CD4-positive, alpha-beta T cell treated with Interleukin-6 at 100 ng/mL for 8 hours (primary cell): ENCODE measurements around the gene FANCD2OS.
A peak's percentile ranks its signal among the peaks of the same experiment; 100 is the strongest.
"Not testable (repeated sequence)": the region's sequence is repeated elsewhere in the genome, so short reads cannot be mapped to it uniquely, and the experiment has no call there.

Experiments
- DNase-seq: peaks from one replicate; pipeline ENCODE4 v3.0.0-alpha.2; 2020; ENCODE audit warnings: mixed read lengths, low spot score

Gene FANCD2OS, protein sequence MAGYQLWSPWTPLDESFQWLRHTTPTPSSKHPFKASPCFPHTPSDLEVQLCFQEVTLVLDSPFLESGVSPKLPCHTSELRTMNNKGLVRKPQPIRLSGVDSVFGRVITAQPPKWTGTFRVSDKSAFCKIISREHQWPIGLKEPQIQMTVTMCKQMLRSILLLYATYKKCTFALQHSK

DNA sequence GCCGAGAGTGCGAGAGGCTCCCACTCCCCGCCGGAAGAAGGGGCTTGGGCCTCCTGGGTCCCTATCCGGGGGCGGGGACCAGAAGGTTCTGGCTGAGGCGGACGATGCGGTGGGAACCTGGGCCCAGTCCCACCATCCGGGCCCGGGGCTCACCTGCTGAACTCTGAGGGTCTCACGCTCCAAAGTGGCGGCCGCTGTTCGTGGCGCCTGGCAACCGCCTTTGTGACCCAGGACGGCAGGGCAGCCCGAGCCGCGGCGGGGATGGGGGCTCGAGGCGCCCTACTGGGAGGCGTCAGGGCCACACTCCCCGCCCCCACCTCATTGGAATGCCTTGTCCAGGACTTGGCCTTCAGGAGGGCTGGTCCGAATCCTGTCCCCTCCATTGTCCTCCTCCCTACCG lies at the start of gene FANCD2OS:
Gene FANCD2OS (minus strand): TSS at position 165 of the 400 bp plus-strand sequence. CDS start 3,481 bp downstream, outside the sequence.
- DNase-seq, result no peak

DNA sequence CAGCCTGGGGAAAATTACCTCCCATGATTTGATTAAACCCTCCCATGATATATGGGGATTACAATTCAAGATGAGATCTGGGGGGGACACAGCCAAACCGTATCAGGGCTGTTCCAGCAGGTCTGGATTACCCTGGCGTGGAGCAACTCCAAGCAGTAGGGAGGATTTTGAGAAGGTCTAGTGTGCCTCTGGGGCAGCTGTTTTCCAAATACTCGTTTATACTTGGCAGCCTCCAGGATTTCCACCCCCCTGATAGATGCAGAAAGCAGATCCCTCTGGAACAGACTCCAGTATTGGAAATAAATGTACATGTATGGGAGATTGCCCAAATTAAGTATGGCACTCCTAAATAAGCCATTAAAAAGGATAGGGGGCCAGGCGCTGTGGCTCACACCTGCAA lies 49.0 kb upstream of the FANCD2OS start:
- no peak for DNase-seq

DNA sequence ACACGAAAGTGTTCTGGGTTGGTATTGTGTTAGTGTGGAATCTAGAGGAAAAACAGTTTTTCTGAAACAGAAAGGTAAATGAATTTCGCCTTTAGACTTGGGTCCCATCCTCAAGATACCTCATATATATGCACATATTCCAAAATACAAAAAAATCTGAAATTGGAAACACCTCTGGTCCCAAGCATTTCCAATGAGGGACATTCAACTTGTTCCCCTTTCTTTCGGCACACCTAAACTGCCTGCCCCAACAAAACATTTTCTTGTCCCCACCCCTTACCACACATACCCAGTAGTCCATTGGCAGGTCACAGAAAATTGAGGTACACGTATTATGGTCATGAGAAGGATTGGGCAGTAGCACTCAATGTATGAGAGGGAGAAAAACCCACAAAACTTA lies 47.6 kb upstream of the FANCD2OS start:
- no peak for DNase-seq

DNA sequence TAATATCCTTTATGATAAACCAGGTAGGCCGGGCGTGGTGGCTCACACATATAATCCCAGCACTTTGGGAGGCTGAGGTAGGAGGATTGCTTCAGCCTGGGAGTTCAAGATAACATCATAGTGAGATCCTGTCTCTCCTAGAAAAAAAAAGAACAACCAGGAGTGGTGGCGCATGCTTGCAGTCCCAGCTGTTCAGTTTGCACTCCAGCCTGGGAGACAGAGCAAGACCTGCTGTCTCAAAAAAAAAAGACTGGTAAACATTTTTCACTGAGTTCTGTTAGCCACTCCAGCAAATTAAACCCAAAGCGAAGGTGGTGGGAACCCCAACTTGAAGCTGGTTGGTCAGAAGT lies 47.0 kb upstream of the FANCD2OS start:
- no peak for DNase-seq

DNA sequence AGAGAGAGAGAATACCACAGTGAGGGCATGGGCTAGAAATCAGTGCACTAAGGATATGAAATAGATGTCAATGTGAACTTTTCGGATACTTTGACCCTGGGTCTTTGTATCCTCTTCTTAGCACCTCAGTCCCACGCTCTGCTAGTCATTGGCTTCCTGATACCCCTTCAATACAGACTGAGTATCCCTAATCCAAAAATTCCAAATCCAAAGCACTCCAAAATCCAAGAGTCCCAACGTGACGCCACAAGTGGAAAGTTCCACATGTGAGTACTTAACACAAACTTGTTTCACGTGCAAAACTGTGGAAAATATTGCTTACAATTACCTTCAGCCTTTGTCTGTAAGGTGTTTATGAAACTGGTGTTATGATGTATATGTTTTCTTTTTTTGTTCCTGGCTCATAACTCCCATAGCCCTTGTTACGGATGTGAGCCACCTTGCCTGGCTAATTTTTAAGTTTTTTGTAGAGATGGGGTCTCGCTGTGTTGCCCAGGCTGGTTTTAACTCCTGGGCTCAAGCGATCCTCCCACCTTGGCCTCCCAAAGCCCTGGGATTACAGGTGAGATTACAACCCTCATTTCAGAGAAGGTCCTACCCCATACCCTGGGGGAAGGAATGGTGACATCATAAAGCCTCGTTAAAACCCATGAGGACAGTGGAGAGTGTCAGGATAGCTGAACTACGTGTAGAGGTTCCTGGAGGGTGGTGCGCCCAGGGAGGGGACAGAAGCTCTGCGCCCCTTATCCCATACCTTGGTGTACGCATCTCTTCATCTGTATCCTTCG lies 46.5 kb upstream of the FANCD2OS start:
- no peak for DNase-seq

DNA sequence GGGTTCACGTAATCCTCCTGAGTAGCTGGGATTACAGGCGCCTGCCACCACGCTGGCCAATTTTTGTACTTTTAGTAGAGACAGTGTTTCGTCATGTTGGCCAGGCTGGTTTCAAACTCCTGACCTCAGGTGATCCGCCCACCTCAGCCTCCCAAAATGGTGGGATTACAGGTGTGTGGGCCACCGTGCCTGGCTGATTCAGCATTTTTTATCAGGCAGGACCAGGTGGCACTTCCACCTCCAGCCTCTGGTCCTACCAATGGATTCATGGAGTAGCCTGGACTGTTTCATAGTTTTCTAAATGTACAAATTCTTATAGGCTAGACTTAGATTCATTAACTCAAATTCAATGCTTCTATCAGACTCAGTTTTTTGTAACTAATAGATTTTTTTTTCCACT lies 42.9 kb upstream of the FANCD2OS start:
- DNase-seq, result no peak

DNA sequence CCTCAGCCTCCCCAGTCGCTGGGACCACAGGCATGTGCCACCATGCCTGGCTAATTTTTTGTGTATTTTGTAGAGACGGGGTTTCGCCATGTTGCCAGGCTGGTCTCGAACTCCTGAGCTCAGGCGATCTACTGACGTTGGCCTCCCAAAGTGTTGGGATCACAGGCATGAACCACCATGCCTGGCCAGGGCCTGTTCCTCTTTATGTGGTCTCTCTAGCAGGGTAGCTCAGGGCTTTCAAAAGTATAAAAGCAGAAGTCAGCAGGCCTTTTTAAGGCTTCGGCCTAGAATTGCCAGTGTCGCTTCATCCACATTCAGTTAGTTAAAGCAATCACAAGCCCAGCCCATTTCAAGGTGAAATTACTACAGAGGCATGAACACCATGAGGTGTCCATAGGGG lies 41.2 kb upstream of the FANCD2OS start:
- no peak for DNase-seq

DNA sequence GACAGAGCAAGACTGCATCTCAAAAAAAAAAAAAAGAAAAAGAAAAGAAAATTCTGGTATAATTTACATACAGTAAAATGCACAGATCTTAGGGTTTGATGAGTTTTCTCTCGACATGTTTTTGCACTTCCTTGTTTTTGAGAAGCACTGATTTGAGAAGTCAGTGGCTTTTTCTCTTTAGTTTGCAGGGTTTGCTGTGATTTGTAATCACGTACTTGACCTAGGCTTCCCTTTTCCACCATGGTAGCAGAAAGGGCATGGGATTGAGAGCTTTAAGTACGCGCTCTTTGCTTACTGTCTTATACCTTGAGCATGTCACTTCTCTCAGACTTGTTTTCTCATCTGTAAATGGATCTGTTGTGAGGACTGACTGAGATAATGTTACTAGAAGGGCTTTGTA lies 37.6 kb upstream of the FANCD2OS start:
- DNase-seq, result no peak

DNA sequence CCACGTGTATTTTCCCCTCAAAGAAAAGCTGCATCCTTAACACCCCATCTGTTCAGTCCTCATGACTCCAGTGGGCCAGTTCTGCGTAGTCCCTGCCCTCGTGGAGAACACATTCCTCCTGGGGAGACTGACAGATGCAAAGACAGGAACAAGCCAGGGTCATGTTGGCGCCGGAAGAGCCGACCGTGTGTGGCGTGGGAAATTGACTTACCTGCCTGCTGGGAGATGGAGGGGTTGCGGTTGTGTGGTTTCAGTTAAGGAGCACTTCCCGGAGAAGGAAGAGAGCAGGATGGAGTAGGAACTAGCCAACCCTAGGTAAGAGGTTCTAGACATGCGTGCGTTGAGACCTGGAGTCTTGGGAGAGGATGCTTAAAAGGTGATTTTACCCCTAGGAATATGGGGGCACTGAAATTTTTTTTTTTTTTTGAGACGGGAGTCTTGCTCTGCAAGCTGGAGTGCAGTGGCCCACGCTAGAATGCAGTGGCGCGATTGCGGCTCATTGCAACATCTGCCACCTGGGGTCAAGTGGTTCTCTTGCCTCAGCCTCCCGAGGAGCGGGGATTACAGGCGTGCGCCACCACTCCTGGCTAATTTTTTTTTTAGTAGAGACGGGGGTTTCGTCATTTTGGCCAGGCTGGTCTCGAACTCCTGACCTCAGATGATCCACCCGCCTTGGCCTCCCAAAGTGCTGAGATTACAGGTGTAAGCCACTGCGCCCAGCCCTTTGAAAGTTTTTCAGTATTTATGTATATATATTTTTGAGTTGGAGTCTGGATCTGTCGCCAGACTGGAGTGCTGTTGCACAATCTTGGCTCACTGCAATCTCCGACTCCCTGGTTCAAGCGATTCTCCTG lies 34.9 kb upstream of the FANCD2OS start:
- DNase-seq, result no peak

DNA sequence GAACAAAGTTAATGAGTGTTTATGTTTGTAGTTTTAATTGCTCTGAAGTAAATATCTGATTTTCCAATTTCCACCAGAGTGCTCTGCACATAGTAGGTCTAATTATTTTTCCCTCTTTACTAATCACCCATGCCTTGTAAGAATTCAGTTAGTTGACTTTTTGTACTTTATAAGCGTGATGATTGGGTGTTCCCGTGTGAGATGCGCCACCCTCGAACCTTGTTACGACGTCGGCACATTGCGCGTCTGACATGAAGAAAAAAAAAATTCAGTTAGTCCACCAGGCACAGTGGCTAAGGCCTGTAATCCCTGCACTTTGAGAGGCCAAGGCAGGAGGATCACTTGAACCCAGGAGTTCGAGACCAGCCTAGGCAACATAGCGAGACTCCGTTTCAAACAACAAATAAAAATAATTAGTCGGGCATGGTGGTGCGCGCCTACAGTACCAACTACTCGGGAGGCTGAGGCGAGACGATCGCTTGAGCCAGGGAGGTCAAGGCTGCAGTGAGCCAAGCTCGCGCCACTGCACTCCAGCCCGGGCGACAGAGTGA lies 33.0 kb upstream of the FANCD2OS start:
- DNase-seq, result no peak

DNA sequence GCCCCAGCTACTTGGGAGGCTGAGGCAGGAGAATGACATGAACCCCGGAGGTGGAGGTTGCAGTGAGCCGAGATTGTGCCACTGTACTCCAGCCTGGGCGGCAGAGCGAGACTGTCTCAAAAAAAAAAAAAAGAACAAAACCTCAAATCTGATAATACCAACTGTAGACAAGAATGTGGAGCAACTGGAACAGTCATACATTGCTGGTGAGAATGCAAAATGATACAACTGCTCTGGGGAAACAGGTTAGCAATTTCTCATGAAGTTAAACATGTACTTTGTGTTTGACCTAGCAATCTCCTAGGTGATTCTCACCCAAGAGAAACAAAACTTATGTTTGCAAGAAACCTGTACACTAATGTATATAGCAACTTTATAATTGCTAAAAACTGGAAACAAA lies 29.1 kb upstream of the FANCD2OS start:
- no peak for DNase-seq

DNA sequence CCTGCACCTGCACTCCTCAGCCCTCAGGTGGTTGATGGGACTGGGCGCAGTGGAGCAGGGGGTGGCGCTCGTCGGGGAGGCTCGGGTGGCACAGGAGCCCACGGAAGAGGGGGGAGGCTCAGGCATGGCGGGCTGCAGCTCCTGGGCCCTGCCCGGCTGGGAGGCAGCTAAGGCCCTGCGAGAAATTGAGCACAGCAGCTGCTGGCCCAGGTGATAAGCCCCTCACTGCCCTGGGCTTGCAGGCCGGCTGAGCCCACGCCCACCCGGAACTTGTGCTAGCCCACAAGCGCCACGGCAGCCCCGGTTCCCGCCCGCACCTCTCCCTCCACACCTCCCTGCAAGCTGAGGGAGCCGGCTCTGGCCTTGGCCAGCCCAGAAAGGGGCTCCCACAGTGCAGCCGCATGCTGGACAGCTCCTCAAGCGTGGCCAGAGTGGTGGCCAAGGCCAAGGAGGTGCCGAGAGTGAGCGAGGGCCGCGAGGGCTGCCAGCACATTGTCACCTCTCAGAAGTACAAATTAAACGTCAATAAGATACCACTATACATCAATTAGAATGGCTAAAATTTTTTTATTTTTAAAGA lies 28.5 kb upstream of the FANCD2OS start:
- no peak for DNase-seq

DNA sequence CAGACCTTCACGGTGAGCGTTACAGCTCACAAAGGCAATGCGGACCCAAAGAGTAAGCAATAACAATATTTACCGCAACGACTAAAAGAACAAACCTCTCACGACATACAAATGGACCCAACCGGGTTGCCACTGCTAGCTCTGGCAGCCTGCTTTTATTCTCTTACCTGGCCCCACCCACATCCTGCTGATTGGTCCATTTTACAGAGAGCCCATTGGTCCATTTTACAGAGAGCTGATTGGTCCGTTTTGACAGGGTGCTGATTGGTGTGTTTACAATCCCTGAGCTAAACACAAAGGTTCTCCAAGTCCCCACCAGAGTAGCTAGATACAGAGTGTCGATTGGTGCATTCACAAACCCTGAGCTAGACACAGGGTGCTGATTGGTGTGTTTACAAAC lies 27.8 kb upstream of the FANCD2OS start:
- not testable (repeated sequence) for DNase-seq

DNA sequence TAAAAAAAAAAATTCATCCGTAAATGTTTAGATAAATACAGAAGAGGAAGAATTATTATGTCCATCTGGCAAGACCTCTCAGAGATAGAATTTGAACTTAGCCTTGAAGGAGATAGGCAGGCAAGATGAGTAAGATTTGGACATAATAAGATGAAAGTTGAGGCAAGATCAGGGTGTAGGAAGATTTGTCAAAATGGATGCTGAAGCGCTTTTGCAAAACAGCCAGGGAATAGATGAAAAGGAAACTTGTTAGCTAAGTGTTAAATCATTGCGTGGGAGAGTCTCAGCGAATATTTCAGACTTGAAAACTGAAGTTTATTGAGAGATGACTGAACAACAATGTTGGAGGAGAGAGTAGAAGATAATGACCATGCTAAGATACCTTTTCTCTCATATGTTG lies 14.7 kb upstream of the FANCD2OS start:
- no peak for DNase-seq

DNA sequence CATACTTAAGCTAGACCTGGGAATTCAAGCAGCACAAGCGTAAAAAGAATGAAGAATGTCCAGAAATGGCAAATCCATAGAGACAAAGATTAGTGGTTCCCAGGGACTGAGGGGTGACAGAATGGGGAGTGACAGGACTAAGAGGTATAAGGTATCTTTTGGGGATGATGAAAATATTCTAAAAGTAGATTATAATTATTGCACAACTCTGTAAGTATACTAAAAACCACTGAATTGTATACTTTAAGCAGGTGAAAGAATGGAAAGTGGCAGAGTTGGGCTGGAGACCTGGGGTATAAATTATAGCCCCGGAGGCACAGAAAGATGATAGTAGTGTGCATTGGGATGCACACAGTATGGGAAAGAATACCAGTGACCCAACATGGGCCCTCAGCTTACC lies 13.0 kb upstream of the FANCD2OS start:
- no peak for DNase-seq

DNA sequence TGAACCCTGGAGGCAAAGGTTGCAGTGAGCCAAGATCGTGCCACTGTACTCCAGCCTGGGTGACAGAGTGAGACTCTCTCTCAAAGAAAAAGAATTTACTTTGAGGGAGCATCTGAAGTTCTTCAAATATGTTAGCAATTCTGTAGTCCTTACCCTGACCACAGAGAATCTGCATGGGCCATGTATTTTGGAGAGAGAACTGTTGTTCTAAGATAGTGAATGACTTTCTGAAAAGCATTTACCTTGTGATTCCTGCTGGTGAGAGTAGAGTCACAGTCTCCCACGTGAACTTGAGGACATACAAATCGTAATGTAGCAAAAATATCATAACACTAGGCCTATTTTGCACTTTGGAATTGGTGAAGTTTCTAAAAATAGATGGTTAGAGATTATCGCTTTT lies 11.3 kb upstream of the FANCD2OS start:
- DNase-seq, result no peak

DNA sequence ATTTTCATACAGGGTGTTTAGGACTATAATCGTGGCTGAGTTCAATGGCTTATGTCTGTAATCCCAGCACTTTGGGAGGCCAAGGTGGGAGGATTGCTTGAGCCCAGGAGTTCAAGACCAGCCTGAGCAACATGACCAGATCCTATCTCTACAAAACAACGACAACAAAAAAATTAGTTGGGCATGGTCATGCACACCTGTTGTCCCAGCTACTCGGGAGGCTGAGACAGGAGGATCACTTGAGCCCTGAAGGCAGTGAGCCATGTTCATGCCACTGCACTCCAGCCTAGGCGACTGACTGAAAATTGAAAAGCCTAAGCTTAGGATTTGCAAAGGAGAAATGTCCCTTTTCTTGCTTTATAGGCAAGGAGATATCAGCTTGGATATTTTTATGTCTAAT lies 8.9 kb upstream of the FANCD2OS start:
- no peak for DNase-seq

DNA sequence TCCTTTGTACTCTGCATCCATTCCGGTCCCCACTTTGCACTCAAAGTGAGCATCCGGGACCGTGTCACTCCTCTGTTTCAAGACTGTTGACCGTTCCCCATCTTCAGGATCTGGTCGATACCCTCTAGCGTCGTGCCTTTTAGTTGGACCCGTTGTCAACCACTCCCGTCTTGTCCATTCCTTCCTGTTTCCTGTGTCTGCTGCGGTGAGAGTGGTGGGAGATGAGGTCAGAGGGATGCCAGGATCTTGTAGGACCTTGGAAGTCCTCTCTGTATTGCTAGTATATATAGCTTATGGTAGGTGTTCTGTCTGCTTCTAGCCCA lies 8.0 kb upstream of the FANCD2OS start:
- DNase-seq, result no peak

DNA sequence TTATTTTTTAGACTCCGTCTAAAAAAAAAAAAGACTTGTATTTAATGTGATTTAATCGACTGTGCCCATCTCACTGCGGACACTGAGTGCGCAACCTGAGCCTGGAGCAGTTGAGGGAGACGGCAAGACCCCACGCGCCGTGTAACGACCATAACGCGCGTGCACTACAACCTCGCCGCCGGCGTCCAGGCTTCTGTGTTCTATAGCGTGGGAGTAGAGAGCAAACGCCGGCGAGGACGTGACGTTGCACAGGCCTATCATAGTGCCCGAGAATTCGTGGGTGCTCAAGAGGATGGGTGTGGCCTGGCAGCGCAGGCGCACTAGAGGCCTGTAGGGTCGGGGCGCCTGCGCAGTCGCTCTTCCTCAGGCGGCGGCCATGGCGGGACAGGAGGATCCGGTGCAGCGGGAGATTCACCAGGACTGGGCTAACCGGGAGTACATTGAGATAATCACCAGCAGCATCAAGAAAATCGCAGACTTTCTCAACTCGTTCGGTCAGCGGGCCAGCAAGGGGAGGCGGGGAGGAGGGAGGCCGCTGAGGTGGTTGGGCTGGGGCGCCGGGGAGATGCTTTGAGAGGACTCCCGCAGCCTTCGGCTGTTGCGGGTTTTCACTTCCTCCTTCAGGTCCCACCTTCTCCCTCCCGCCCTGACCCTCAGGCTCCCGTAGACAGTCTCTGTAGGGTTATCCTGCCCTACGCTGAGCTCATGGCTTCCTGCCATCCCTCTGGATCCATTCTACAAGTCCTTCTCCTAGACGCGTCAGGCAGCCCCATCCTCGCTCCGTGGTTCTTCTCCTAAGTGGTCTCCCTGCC lies 7.5 kb upstream of the FANCD2OS start, which contains the start of gene BRK1:
Gene BRK1 (plus strand): TSS at position 350 of the 812 bp plus-strand sequence. CDS start 27 bp downstream, at position 377.
- peak; percentile 95 for DNase-seq

DNA sequence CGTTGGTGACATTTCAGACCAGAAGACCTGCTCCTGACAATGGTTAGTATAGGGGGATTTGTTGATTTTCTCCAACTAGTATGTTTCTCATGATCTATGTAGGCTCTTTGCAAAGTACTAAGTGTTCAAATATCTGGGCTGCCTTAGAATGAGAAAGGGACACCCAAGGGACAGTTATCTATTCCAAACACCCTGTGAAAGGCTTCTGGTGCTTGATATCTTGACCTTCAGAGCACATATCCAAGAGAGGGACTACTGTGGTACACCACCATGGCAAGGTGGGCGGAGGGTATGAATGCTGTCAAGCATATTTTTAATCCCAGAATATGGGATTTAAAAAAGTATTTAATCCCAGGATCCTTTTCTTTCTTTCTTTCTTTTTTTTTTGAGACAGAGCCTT lies 1.1 kb downstream of the FANCD2OS start:
- no peak for DNase-seq

DNA sequence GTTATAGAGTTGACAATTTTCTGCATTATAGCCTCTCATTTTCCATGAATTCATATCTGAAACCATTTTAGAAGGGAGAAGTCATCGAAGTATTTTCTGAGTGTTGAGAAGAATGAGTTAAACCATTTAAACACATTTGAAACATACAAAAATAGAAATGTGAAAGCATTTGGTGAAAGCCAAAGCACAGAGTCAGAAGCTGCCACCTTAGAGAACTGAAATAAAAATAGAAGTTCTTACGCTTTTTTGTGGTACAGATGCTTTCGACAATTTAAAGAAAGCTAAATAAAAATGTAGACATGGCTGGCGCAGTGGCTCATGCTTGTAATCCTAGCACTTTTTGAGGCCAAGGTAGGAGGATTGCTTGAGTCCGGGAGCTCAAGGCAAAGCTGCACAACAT lies 9.0 kb downstream of the FANCD2OS start:
- DNase-seq, result no peak

DNA sequence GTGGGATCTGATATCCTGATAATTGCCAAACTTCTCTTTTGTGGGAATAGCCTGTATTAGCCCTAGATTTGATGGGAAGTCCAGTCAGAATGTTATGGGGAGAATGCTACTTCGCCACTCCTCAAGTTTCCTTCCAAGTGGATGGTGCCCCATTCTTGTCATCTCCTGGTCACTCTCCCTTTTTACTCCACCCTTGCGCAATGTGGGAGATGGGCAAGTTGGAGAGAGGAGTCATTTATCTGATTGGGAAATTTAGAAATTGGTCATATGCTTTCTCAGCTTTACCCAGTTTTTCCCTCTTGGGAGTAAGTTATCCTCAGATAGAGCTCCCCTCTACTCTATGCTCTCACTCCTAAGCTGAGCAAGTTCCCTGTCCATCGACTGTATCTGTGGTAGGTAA lies 14.4 kb downstream of the FANCD2OS start:
- no peak for DNase-seq
